Activated CD4-positive, alpha-beta T cell treated with anti-CD3 and anti-CD28 coated beads for 36 hours (primary cell): ENCODE measurements around the gene DPP7. TPM values are rescaled to one million over a fixed set of nuclear protein-coding genes. Genes with fewer than 3 reads are reported as not detected.

ENCODE experiments used
- ATAC-seq: fragments of 200-7000 bp; cut with Tn5 transposase; one replicate; pipeline ENCODE4 v1.10.0; 2021; ENCODE audit warnings: mild to moderate bottlenecking, moderate library complexity
- CTCF ChIA-PET: fragments of 350-600 bp; sonication (Branson Sonifier 250); formaldehyde crosslinking; loops from one replicate; lab custom pipeline; 2021; ENCODE audit warnings: antibody characterized with exemption; lab: Charles Lee
- POLR2A ChIA-PET: fragments of 350-600 bp; sonication (Branson Sonifier 250); formaldehyde crosslinking; loops from one replicate; lab custom pipeline; 2021; ENCODE audit warnings: antibody characterized with exemption, inconsistent platforms; lab: Charles Lee
- DNase-seq: peaks from one replicate; pipeline ENCODE4 v3.0.0-alpha.2; 2020
- H3K27ac Mint-ChIP-seq: one replicate; pipeline ENCODE4 v1.8.0; 2021; ENCODE audit warnings: mixed read lengths
- H3K27me3 Mint-ChIP-seq: one replicate; pipeline ENCODE4 v1.8.0; 2021; ENCODE audit warnings: mixed read lengths
- H3K36me3 Mint-ChIP-seq: one replicate; pipeline ENCODE4 v1.8.0; 2021; ENCODE audit warnings: low read depth, mixed read lengths
- H3K4me1 Mint-ChIP-seq: one replicate; pipeline ENCODE4 v1.8.0; 2021; ENCODE audit warnings: mixed read lengths
- H3K4me3 Mint-ChIP-seq: one replicate; pipeline ENCODE4 v1.8.0; 2021; ENCODE audit warnings: mild to moderate bottlenecking, moderate library complexity, mixed read lengths
- H3K9me3 Mint-ChIP-seq: one replicate; pipeline ENCODE4 v1.8.0; 2021; ENCODE audit warnings: low read depth, mixed read lengths
- intact Hi-C, 2 experiments: fragments of 100-400 bp; cut with DNase I in 1 of 2; cut with micrococcal nuclease in 1 of 2; formaldehyde crosslinking; loops; one replicate each; pipeline versions ENCODE4 v1.14.2 to v1.15.1; 2022 to 2024; cut with DNase I, micrococcal nuclease
- total RNA-seq, 2 experiments: library from RNA; stranded (reverse); gene quantifications; one replicate each; pipeline ENCODE4 v1.2.3, GENCODE V29; 2021

The DPP7 gene
- total RNA-seq, 2 experiments from 2014 or later = 188 to 204 TPM

GRCh38 chr9:137076636-137077009, 37.9 kb downstream of the DPP7 start:
- no peak for DNase-seq
- no peak overlapping the region for H3K27ac Mint-ChIP-seq

GRCh38 chr9:137075275-137075775, 39.2 kb downstream of the DPP7 start:
- Mint-ChIP-seq H3K9me3 (no peaks in the 10 kb centered on the region), H3K27me3 (no peaks in the 10 kb centered on the region), H3K4me1 (peaks cover 5% of the 10 kb centered on the region), H3K36me3 (peaks cover 4% of the 10 kb centered on the region), H3K4me3 (no peak overlapping the region), H3K27ac (no peak overlapping the region)
- no peak for ATAC-seq
- no peak for DNase-seq
- POLR2A ChIA-PET = no interaction called here
- intact Hi-C loops = no loop called here
- CTCF ChIA-PET = interaction anchor here (0.5 to 0.9 kb wide), 2 partner anchors 29 to 40 kb away, joined by 3 read pairs; no protein-coding TSS in a partner anchor

More at GRCh38 chr9:137076636-137077009, 37.9 kb downstream of the DPP7 start:
- Mint-ChIP-seq H3K9me3 (no peaks in the 10 kb centered on the region), H3K27me3 (no peaks in the 10 kb centered on the region), H3K36me3 (peaks cover 5% of the 10 kb centered on the region), H3K4me1 (no peaks in the 10 kb centered on the region), H3K4me3 (peak overlapping the region; percentile 69)
- ChIA-PET POLR2A (interaction anchor here (1.0 kb wide), 1 partner anchor 10 kb away, joined by 5 read pairs; the partner anchor contains the start of gene MAN1B1), CTCF (interaction anchor here (0.5 to 1.9 kb wide), 7 partner anchors 8 to 137 kb away, joined by 3 to 10 read pairs (median 4); partner anchors contain the start of genes MAN1B1 and NPDC1)
- intact Hi-C loops = loop anchor here in 1 of 2 experiments (1.0 kb wide), 1 partner anchor 10 kb away; the partner anchor contains the start of gene MAN1B1
- no peak for ATAC-seq

GRCh38 chr9:137074657-137075274, 39.8 kb downstream of the DPP7 start:
- Mint-ChIP-seq H3K27me3 (no peaks in the 10 kb centered on the region), H3K4me3 (no peak overlapping the region), H3K9me3 (no peaks in the 10 kb centered on the region), H3K27ac (no peak overlapping the region), H3K4me1 (peaks cover 5% of the 10 kb centered on the region), H3K36me3 (peaks cover 1% of the 10 kb centered on the region)
- intact Hi-C loops = no loop called here
- ChIA-PET POLR2A (no interaction called here), CTCF (interaction anchor here (0.5 to 0.9 kb wide), 2 partner anchors 28 to 39 kb away, joined by 3 read pairs; no protein-coding TSS in a partner anchor)
- DNase-seq (no peak), ATAC-seq (no peak)

- CTCF ChIA-PET = no interaction called here
- H3K9me3 Mint-ChIP-seq = no peaks in the 10 kb centered on the region
- H3K4me1 Mint-ChIP-seq = peaks cover 5% of the 10 kb centered on the region
- POLR2A ChIA-PET = interaction anchor here (0.6 kb wide), 1 partner anchor 12 kb away, joined by 6 read pairs; no protein-coding TSS in a partner anchor
- intact Hi-C loops = no loop called here
- DNase-seq (no peak), ATAC-seq (no peak)
- no peak overlapping the region for H3K27ac Mint-ChIP-seq
- no peaks in the 10 kb centered on the region for H3K36me3 Mint-ChIP-seq
- H3K4me3 Mint-ChIP-seq = no peak overlapping the region
- H3K27me3 Mint-ChIP-seq = no peaks in the 10 kb centered on the region
These were observed 40.5 kb downstream of the DPP7 start for GRCh38 chr9:137073992-137074399.

GRCh38 chr9:137071282-137071681, 43.3 kb downstream of the DPP7 start:
- Mint-ChIP-seq H3K27me3 (no peaks in the 10 kb centered on the region), H3K4me3 (peak overlapping the region; percentile 71), H3K36me3 (no peaks in the 10 kb centered on the region), H3K9me3 (no peaks in the 10 kb centered on the region), H3K4me1 (peaks cover 9% of the 10 kb centered on the region), H3K27ac (peak overlapping the region; percentile 71)
- intact Hi-C loops = loop anchor here in 1 of 2 experiments (2.0 kb wide), 1 partner anchor 14 kb away; no protein-coding TSS in a partner anchor
- ATAC-seq = no peak
- DNase-seq = no peak
- ChIA-PET POLR2A (interaction anchor here (0.5 to 1.6 kb wide), 3 partner anchors 14 to 24 kb away, joined by 3 to 4 read pairs (median 3); partner anchors contain the start of gene MAN1B1), CTCF (interaction anchor here (0.7 to 4.8 kb wide), 10 partner anchors 10 to 343 kb away, joined by 3 to 32 read pairs (median 4); partner anchors contain the start of genes MAN1B1, NPDC1 and SSNA1)

- ChIA-PET CTCF (interaction anchor here (0.6 to 4.8 kb wide), 14 partner anchors 10 to 342 kb away, joined by 3 to 32 read pairs (median 4); partner anchors contain the start of genes AJM1, NPDC1 and SSNA1), POLR2A (interaction anchor here (0.5 to 1.6 kb wide), 3 partner anchors 14 to 25 kb away, joined by 3 to 11 read pairs (median 4); partner anchors contain the start of gene MAN1B1)
- Mint-ChIP-seq H3K36me3 (no peaks in the 10 kb centered on the region), H3K9me3 (no peaks in the 10 kb centered on the region), H3K27me3 (no peaks in the 10 kb centered on the region), H3K27ac (peak overlapping the region; percentile 71), H3K4me3 (peak overlapping the region; percentile 71), H3K4me1 (peaks cover 9% of the 10 kb centered on the region)
- intact Hi-C loops = loop anchor here (1.0 to 2.0 kb wide), 7 partner anchors 14 to 280 kb away; partner anchors contain the start of genes ABCA2 (in 1 of the 2), MAN1B1 (in 1 of the 2), NPDC1 (in 1 of the 2) and TMEM141 (in 1 of the 2)
- DNase-seq = no peak
- ATAC-seq = no peak
These were observed 43.6 kb downstream of the DPP7 start for GRCh38 chr9:137070906-137071275.

- DNase-seq (peak; percentile 92), ATAC-seq (peak; percentile 91)
- H3K9me3 Mint-ChIP-seq = no peaks in the 10 kb centered on the region
- ChIA-PET POLR2A (interaction anchor here (0.5 to 1.6 kb wide), 4 partner anchors 15 to 117 kb away, joined by 3 to 11 read pairs (median 4); partner anchors contain the start of gene MAN1B1), CTCF (interaction anchor here (0.6 to 4.8 kb wide), 15 partner anchors 10 to 603 kb away, joined by 3 to 32 read pairs (median 4); partner anchors contain the start of genes AJM1 and NPDC1)
- H3K4me3 Mint-ChIP-seq = peak within 1 kb of the TSS; percentile 71
- no peaks in the 10 kb centered on the region for H3K36me3 Mint-ChIP-seq
- H3K27ac Mint-ChIP-seq = peak within 1 kb of the TSS; percentile 71
- H3K4me1 Mint-ChIP-seq = peaks cover 9% of the 10 kb centered on the region
- H3K27me3 Mint-ChIP-seq = no peaks in the 10 kb centered on the region
- intact Hi-C loops = loop anchor here (1.0 to 2.0 kb wide), 7 partner anchors 14 to 279 kb away; partner anchors contain the start of genes ABCA2 (in 1 of the 2), MAN1B1 (in 1 of the 2), NPDC1 (in 1 of the 2) and TMEM141 (in 1 of the 2)
These were observed 44.2 kb downstream of the DPP7 start, which contains the start of gene SAPCD2 for GRCh38 chr9:137070201-137070905. SAPCD2 (minus strand) TSS chr9:137070557; CDS start chr9:137070460, 97 bp downstream.

- no peaks in the 10 kb centered on the region for H3K27me3 Mint-ChIP-seq
- intact Hi-C loops = loop anchor here (1.0 to 10.0 kb wide), 9 partner anchors 15 to 285 kb away; partner anchors contain the start of genes ABCA2 (in 2 of the 2), MAN1B1 (in 1 of the 2), NPDC1 (in 1 of the 2) and TMEM141 (in 1 of the 2)
These were observed 44.9 kb downstream of the DPP7 start for GRCh38 chr9:137069508-137070091.

GRCh38 chr9:137068539-137069507, 45.7 kb downstream of the DPP7 start:
- Mint-ChIP-seq H3K9me3 (no peaks in the 10 kb centered on the region), H3K4me1 (peaks cover 9% of the 10 kb centered on the region), H3K4me3 (peak overlapping the region; percentile 51), H3K27me3 (no peaks in the 10 kb centered on the region), H3K27ac (no peak overlapping the region), H3K36me3 (peaks cover 2% of the 10 kb centered on the region)
- CTCF ChIA-PET = interaction anchor here (0.6 to 4.8 kb wide), 23 partner anchors 8 to 1512 kb away, joined by 3 to 43 read pairs (median 5); partner anchors contain the start of genes MAN1B1, NPDC1 and UAP1L1
- intact Hi-C loops = loop anchor here in 1 of 2 experiments (5.0 to 10.0 kb wide), 2 partner anchors 42 to 284 kb away; partner anchors contain the start of gene ABCA2
- no peak for ATAC-seq
- POLR2A ChIA-PET = interaction anchor here (1.6 to 1.7 kb wide), 2 partner anchors 18 to 27 kb away, joined by 5 to 11 read pairs; partner anchors contain the start of gene MAN1B1
- no peak for DNase-seq

More at GRCh38 chr9:137069508-137070091, 44.9 kb downstream of the DPP7 start:
- ChIA-PET POLR2A (interaction anchor here (1.6 kb wide), 1 partner anchor 17 kb away, joined by 11 read pairs; the partner anchor contains the start of gene MAN1B1), CTCF (interaction anchor here (0.6 to 4.8 kb wide), 15 partner anchors 9 to 1512 kb away, joined by 3 to 32 read pairs (median 4); partner anchors contain the start of gene NPDC1)
- DNase-seq (peak; percentile 36), ATAC-seq (no peak)
- H3K4me1 Mint-ChIP-seq = peaks cover 9% of the 10 kb centered on the region
- no peaks in the 10 kb centered on the region for H3K9me3 Mint-ChIP-seq
- peak overlapping the region; percentile 51 for H3K4me3 Mint-ChIP-seq
- H3K27ac Mint-ChIP-seq = no peak overlapping the region
- no peaks in the 10 kb centered on the region for H3K36me3 Mint-ChIP-seq
